DOHH2 (cell line): ENCODE results near the gene KDSR.

Experiments
- H3F3A ChIP-seq: fragments of 200-600 bp; sonication (generic), shearing (Covaris generic); 2 replicates; pipeline ENCODE4 v1.6.0; 2016; ENCODE audit warnings: antibody characterized with exemption, mild to moderate bottlenecking; ENCODE audit not compliant: control insufficient read depth, insufficient read depth
- H3K27ac ChIP-seq: fragments of 200-600 bp; sonication (generic); 2 replicates; pipeline ENCODE4 v1.5.1; 2014; ENCODE audit warnings: low read depth, mild to moderate bottlenecking, low read length, moderate library complexity
- H3K27me3 ChIP-seq: fragments of 200-600 bp; sonication (generic); 2 replicates; pipeline ENCODE4 v1.6.1; 2014; ENCODE audit warnings: mild to moderate bottlenecking, low read length, mixed read lengths; ENCODE audit not compliant: control insufficient read depth
- H3K36me3 ChIP-seq: fragments of 200-600 bp; sonication (generic); 2 replicates; pipeline ENCODE4 v1.6.1; 2014; ENCODE audit warnings: mild to moderate bottlenecking, low read length, moderate library complexity, mixed read lengths; ENCODE audit not compliant: control insufficient read depth
- H3K4me1 ChIP-seq: fragments of 200-600 bp; sonication (generic); 2 replicates; pipeline ENCODE4 v1.6.1; 2014; ENCODE audit warnings: mild to moderate bottlenecking, low read length, mixed read lengths; ENCODE audit not compliant: control insufficient read depth
- H3K4me2 ChIP-seq: fragments of 200-600 bp; sonication (generic); 2 replicates; pipeline ENCODE4 v1.6.0; 2014; ENCODE audit warnings: mild to moderate bottlenecking, low read length, moderate library complexity
- H3K4me3 ChIP-seq: fragments of 200-600 bp; sonication (generic); 2 replicates; pipeline ENCODE4 v1.5.1; 2014; ENCODE audit warnings: mild to moderate bottlenecking, low read length, mixed read lengths
- H3K79me2 ChIP-seq: fragments of 200-600 bp; sonication (generic); 2 replicates; pipeline ENCODE4 v1.6.1; 2014; ENCODE audit warnings: mild to moderate bottlenecking, low read length, mixed read lengths; ENCODE audit not compliant: control insufficient read depth
- H3K9me2 ChIP-seq: fragments of 200-600 bp; sonication (generic); replicated peaks from 2 replicates; pipeline ENCODE4 v1.6.1; 2014; ENCODE audit warnings: mild to moderate bottlenecking, low read length, mixed read lengths; ENCODE audit not compliant: control insufficient read depth
- H3K9me3 ChIP-seq: fragments of 200-600 bp; sonication (generic); 2 replicates; pipeline ENCODE4 v1.6.1; 2014; ENCODE audit warnings: antibody characterized with exemption, low read length, mixed read lengths; ENCODE audit not compliant: control insufficient read depth, insufficient read depth
- H4K20me1 ChIP-seq: fragments of 200-600 bp; sonication (generic); 2 replicates; pipeline ENCODE4 v1.6.0; 2014; ENCODE audit warnings: low read depth, mild to moderate bottlenecking, antibody characterized with exemption, low read length, moderate library complexity; ENCODE audit not compliant: control insufficient read depth, insufficient read depth
- CTCF ChIP-seq: fragments of 200-600 bp; sonication (generic); IDR thresholded peaks from one replicate; pipeline ENCODE4 v1.5.1; 2014; ENCODE audit warnings: antibody characterized with exemption, mild to moderate bottlenecking, low read depth, low read length; ENCODE audit not compliant: poor library complexity, severe bottlenecking
- EZH2phosphoT487 ChIP-seq: fragments of 200-600 bp; sonication (generic); IDR thresholded peaks from 2 replicates; pipeline ENCODE4 v1.6.1; 2017; ENCODE audit warnings: borderline replicate concordance, mild to moderate bottlenecking, antibody characterized with exemption, low read length, moderate library complexity, mixed read lengths

Gene KDSR

GRCh38 chr18:63395503-63395902 is 28.5 kb upstream of the KDSR start:
- H3K4me2 ChIP-seq = no peak overlapping the region
- H3K27me3 ChIP-seq = no peaks in the 10 kb centered on the region
- no peaks in the 10 kb centered on the region for H3F3A ChIP-seq
- H3K4me1 ChIP-seq = no peaks in the 10 kb centered on the region
- H3K36me3 ChIP-seq = peaks cover 67% of the 10 kb centered on the region
- H3K4me3 ChIP-seq = no peak overlapping the region
- TF ChIP-seq CTCF = no peak
- TF ChIP-seq EZH2phosphoT487 = no peak
- H3K9me3 ChIP-seq = no peaks in the 10 kb centered on the region
- no peaks in the 10 kb centered on the region for H3K79me2 ChIP-seq
- H3K27ac ChIP-seq = no peak overlapping the region
- no peaks in the 10 kb centered on the region for H3K9me2 ChIP-seq
- H4K20me1 ChIP-seq = no peaks in the 10 kb centered on the region

DNA sequence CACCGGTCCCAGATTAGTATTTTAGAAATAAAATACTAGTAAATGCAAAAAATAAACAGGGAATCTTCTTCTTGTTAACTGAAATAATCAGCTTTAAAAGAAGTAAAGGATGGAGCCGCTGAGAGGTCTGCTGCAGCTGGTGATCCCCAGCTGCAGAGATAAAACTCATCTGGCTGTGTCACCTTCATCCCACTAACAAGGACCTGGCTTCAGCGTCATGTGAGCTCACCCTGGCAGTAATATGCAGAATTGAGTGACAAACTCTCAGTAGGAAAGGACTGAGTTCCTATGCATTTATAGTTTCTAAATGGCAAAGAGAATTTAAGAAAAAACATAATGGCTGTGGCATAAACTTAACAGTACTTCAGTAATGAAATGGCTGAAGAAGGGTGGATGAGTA is 27.9 kb upstream of the KDSR start:
- TF ChIP-seq CTCF (no peak), EZH2phosphoT487 (no peak)
- Histone ChIP-seq H3K27ac (no peak overlapping the region), H3K4me3 (no peak overlapping the region), H3K27me3 (no peaks in the 10 kb centered on the region), H4K20me1 (no peaks in the 10 kb centered on the region), H3K4me1 (no peaks in the 10 kb centered on the region), H3K79me2 (no peaks in the 10 kb centered on the region), H3K9me2 (no peaks in the 10 kb centered on the region), H3K36me3 (peaks cover 63% of the 10 kb centered on the region), H3K4me2 (no peak overlapping the region), H3F3A (no peaks in the 10 kb centered on the region), H3K9me3 (no peaks in the 10 kb centered on the region)

- no peak overlapping the region for H3K27ac ChIP-seq
These were observed 20.9 kb upstream of the KDSR start for GRCh38 chr18:63387861-63388260.

More at GRCh38 chr18:63387861-63388260, 20.9 kb upstream of the KDSR start:
- Histone ChIP-seq H3K79me2 (no peaks in the 10 kb centered on the region), H3K4me1 (no peaks in the 10 kb centered on the region), H4K20me1 (no peaks in the 10 kb centered on the region), H3K36me3 (peaks cover 27% of the 10 kb centered on the region), H3F3A (no peaks in the 10 kb centered on the region), H3K9me2 (no peaks in the 10 kb centered on the region), H3K4me3 (no peak overlapping the region), H3K9me3 (no peaks in the 10 kb centered on the region), H3K4me2 (no peak overlapping the region), H3K27me3 (no peaks in the 10 kb centered on the region)
- TF ChIP-seq CTCF (no peak), EZH2phosphoT487 (no peak)
